DMS114 treated with DMSO at 0.1 percent for 48 hours (cell line): ENCODE results near the gene SIRT1.
"Not testable (repeated sequence)": the region's sequence is repeated elsewhere in the genome, so short reads cannot be mapped to it uniquely, and the experiment has no call there.

ENCODE experiments used
- DNase-seq: peaks from one replicate; lab custom pipeline; 2025; ENCODE audit not compliant: unreplicated experiment; lab: John Stamatoyannopoulos, UW

The SIRT1 gene

GRCh38 chr10:67875340-67876238 lies 8.9 kb upstream of the SIRT1 start:
- no peak for DNase-seq

DNA sequence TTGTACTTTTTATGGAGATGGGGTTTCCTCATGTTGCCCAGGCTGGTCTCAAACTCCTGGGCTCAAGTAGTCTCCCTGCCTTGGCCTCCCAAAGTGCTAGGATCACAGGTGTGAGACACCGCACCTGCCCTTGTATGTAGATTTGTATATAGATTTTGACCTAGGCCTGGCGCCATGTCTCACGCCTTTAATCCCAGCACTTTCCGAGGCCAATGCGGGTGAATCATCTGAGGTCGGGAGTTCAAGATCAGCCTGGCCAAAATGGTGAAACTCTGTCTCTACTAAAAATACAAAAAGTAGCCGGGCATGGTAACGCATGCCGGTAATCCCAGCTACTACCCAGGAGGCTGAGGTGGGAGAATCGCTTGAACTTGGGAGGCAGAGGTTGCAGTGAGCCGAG lies 7.0 kb upstream of the SIRT1 start:
- not testable (repeated sequence) for DNase-seq

- no peak for DNase-seq
Measured at GRCh38 chr10:67878133-67878532, 6.3 kb upstream of the SIRT1 start.

GRCh38 chr10:67883710-67884312 lies 645 bp upstream of the SIRT1 start:
- DNase-seq: no peak

DNA sequence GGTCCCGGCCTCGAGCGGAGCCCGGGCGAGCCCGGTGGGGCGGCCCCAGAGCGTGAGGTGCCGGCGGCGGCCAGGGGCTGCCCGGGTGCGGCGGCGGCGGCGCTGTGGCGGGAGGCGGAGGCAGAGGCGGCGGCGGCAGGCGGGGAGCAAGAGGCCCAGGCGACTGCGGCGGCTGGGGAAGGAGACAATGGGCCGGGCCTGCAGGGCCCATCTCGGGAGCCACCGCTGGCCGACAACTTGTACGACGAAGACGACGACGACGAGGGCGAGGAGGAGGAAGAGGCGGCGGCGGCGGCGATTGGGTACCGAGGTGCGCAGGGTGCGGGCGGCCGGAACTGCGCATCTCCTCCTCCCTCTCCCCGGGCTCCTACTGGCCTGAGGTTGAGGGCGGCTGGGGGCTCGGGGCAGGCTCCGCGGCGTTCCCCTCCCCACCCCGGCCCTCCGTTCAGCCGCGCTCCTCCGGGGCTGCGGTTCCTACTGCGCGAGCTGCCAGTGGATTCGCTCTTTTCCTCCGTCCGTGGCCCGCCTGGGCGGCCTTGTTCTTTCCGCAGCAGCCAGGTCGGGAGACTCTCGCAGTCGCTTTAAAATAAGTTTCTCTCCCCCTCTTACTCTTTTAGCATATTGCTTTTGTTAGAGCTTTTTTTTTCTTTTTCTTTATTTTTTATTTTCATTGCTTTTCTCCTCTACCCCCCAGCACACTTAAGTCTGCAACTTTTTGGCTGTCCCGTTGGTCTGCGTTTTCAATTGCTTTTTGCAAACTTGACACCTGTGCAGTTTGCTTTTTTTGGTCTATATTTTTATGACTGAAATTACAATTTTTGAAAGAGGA lies 600 bp downstream of the SIRT1 start:
- DNase-seq: peak; percentile 68

DNA sequence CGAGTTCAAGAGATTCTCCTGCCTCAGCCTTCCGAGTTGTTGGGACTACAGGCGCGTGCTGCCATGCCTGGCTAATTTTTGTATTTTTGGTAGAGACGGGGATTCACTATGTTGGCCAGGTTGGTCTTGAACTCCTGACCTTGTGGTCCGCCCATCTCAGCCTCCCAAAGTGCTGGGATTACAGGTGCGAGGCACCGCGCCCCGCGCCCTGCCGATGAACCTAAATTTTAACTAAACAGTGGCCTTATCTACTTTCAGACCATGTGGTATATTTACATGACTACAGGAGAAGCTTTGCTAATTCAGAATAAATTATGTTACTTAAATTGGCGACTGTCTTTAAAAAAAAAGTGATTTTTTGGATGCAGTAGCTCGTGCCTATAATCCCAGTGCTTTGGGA lies 9.2 kb downstream of the SIRT1 start:
- DNase-seq: no peak

GRCh38 chr10:67903581-67903980 lies 19.1 kb downstream of the SIRT1 start:
- DNase-seq: no peak

GRCh38 chr10:67912331-67912946 lies 28.0 kb downstream of the SIRT1 start:
- DNase-seq: no peak

DNA sequence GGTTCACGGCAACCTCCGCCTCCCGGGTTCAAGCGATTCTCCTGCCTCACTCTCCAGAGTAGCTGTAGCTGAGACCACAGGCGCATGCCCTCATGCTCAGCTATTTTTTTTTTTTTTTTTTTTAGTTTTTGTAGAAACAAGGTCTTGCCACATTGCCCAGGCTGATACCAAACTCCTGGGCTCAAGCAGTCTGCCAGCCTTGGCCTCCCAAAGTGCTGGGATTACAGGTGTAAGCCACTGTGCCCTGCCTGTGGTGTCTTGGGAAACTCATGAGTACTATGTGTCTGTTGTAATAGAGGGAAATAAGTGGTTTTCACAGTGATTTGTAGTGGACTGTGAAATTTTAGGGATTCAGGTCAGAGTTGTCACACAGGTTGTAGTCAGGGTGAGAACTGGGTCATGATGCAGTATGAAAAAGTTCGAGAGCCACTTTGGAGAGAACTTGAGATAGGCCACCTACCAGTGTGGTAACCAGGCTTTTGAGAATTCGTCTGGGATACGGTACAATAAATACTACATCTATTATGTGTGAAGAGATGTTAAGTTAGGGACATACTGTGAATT lies 30.4 kb downstream of the SIRT1 start:
- no peak for DNase-seq

DNA sequence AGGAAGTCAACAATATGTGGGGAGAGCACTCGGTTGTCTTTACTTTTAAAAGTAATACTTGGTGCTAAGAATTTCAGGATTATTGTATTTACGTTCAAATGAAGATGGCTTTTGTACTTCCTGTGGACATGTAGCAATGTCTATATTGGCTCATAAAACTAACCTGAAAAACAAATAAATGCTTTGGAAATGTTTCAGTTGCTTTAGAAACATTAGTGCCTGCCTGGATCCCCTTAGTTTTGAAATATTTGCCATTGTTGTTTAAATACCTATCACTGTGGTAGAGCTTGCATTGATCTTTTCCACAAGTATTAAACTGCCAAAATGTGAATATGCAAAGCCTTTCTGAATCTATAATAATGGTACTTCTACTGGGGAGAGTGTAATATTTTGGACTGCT lies 32.7 kb downstream of the SIRT1 start:
- DNase-seq: no peak

GRCh38 chr10:67917679-67918078 lies 33.2 kb downstream of the SIRT1 start:
- DNase-seq: no peak

DNA sequence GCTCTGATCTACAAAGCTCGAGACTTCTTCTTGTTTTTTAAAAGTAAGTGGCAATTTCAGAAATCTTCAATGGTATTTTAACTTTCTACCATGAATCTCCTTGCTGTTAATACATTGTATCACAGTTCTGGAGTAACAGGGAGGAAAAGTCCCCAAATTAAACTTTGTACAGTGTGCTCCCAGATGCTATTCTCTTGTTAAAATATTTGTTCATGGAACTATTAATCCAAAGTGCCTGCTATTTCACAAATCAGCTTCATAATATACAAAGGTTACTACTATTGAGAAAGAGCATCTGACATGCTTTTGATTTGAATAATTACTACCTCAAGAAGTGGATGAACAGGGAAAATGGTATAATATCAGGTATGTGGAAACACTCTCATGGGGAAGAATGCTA lies 36.6 kb downstream of the SIRT1 start:
- DNase-seq: no peak

- no peak for DNase-seq
Measured at GRCh38 chr10:67923551-67923950, 39.1 kb downstream of the SIRT1 start.

- DNase-seq: no peak
Measured at GRCh38 chr10:67924136-67924535, 39.7 kb downstream of the SIRT1 start.

- no peak for DNase-seq
Measured at GRCh38 chr10:67925449-67926005, 41.1 kb downstream of the SIRT1 start.

- DNase-seq: no peak
Measured at GRCh38 chr10:67926951-67927350, 42.5 kb downstream of the SIRT1 start.

DNA sequence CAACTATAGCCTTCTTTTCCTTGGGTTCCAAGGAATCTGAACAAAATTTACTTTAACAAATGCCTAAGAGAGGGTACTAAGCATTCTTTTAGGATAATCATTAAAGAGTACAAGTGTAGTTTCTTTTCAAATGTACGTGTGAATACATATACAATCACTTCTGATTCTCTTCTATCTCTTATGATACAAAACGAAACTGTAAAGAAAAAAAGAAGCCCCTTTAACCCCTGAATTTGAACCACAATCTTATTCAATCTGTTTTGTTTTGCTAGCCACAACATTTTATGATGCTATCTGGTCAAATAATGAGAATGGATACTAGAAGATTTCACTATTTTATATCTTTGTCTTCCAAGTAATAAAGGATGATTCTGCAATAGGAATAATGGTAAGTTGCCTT lies 48.7 kb downstream of the SIRT1 start:
- no peak for DNase-seq

DNA sequence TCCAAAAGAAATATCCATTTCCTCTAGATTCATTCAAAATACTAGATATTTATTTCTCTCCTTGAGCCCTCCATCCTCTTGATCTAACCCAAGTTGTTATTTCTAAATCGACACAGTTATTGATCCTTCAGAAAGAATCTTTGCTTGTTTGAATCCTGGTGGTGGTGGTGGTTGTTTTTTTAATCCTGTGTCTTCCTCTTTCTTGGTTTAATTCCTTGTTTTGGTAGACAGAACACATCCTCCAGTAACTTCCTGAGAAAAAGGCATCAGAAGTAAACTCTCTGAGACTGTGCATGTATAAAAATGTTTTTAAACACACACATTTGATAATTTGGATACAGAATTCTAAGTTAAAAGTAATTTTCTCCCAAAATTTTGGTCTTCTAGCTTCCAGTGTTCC lies 49.9 kb downstream of the SIRT1 start:
- DNase-seq: no peak

- DNase-seq: no peak
Measured at GRCh38 chr10:67935223-67935622, 50.8 kb downstream of the SIRT1 start.

GRCh38 chr10:67936416-67936815 lies 52.0 kb downstream of the SIRT1 start:
- no peak for DNase-seq

GRCh38 chr10:67943917-67944316 lies 59.5 kb downstream of the SIRT1 start:
- no peak for DNase-seq
